HS-27A (cell line): Measurements from ENCODE around the gene RALGAPA2.

Experiments used
- DNase-seq: peaks from one replicate; pipeline ENCODE4 v3.0.0-alpha.2; 2012; ENCODE audit warnings: low read depth, missing footprints

Gene RALGAPA2

GRCh38 chr20:20535051-20535450, 177.4 kb downstream of the RALGAPA2 start:
- DNase-seq = no peak

DNA sequence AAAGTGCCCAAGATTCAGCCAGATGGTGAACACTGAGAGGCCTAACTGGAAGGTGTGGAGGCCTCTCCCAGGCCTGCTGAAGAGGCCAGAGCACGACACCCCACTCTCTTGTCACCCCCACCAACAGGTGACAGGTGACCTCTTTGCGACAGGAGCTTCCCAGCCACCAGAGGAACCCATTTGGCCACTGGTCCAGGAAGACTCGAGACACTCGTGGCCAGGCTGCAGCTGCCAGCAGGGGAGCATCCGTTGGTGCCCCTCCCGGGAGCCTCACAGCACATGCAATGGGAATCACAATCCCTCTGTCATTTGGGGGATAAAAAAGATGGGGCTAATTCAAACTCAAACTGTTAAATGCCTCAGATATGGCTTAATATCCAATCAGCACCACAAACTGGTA, 181.2 kb downstream of the RALGAPA2 start:
- no peak for DNase-seq

DNA sequence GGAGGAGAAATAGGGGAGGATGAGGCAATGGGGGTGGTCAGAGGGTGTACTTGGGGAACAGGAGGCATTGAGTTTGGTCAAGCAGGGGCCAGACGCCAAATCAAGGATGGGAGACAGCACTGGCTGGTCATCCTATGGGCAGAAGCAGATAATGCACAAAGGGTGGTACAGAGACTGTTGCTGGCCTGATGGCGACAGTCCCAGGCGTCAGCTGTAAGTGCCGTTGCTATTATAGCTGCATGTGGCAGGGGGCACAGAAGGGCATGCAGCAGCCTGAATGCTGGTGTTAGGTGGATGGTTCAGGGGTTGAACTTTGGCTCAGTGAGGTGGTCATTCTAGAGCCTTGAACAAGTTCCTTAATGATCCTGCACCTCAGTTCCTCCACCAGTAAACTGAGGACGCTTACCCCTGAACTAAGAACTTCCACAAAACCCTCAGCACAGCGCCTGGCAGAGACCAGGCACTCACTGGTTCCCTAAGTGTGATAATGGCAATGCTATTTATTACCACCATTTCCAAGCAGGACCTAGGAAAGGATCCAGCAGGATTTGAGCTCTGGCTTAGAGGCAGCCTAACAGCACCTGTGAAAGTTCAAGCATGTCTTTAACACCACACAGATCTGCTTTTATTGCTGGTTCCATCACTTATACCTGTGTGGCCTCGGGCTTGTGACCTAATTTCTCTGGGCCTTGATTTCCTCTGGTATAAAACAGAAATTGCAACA, 181.9 kb downstream of the RALGAPA2 start:
- DNase-seq = no peak

DNA sequence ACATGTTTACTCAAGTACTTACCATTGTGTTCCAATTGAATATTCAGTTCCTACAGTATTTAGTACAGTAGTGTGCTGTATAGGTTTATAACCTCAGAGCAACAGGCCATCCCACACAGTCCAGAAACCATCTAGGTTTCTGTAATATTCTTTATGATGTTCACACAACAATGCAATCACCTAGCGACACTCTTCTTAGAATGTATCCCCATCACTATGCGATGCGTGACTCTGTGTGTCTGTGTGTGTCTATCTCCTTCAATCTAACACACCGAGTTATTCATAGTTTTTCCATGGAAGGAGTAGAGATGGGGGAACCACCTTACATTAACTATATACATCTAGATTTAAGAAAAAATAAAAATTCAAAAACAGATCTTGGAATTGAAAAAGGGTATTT, 182.8 kb downstream of the RALGAPA2 start:
- DNase-seq = no peak

- no peak for DNase-seq
These were observed 183.6 kb downstream of the RALGAPA2 start for GRCh38 chr20:20528861-20529260.

DNA sequence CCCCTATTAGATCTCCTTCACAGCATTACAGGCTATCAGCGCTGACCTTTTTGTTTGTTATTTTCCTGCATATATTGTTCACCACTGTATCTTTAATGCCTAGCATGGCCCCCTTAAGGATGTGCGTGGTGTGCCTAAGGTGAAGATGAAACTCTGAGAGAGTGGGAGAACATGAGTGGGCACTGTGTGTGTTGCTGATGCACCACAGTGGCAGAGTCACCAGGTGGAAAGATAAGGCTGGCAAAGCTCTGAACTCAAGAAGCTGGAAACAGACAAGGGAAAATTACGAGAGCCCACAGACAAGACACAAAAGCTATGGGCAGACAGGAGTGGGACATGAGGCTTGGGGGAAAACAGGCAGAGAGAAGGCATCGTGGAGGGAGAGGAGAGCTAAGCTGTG, 184.8 kb downstream of the RALGAPA2 start:
- DNase-seq = no peak

- DNase-seq = no peak
These were observed 186.7 kb downstream of the RALGAPA2 start for GRCh38 chr20:20525756-20526155.

DNA sequence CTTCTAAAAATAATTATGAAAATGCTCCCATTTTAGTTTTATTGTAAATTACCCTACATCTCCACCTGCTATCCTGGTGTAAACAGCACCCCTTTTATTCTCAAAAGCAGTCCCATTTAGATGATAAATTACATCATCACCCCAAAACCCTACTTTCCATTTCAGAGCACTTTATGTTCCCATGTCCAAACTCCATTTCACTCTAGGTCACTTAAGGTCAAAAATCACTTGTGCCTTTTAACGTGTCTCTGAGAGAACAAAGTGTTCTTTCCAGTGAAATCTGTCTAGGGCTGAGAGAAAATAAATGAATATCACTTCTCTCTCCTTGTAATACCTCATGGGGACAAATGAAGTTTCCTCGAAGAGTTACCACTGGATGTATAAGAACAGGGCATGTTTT, 187.2 kb downstream of the RALGAPA2 start:
- DNase-seq = no peak

DNA sequence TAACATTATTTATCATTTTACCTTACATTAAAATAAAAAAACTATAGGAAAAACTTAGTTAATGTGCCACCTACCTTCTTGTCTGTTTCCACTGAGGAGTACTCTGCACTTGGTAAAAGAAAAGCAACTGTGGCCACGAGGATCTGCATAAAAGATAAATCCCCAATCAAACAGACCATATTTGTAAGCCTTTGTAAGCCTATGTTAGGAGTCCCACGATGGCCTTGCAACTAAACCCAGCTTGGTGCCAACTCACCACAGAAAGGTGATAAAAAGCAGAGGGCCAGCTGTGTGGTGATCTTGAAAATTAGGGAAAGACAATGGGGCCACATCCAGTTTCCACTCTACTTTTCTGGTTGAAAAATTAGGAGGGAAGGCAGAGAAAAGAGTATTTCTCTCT, 187.7 kb downstream of the RALGAPA2 start:
- no peak for DNase-seq

GRCh38 chr20:20521736-20522135, 190.7 kb downstream of the RALGAPA2 start:
- no peak for DNase-seq

- DNase-seq = no peak
These were observed 191.7 kb downstream of the RALGAPA2 start for GRCh38 chr20:20520776-20521175.

DNA sequence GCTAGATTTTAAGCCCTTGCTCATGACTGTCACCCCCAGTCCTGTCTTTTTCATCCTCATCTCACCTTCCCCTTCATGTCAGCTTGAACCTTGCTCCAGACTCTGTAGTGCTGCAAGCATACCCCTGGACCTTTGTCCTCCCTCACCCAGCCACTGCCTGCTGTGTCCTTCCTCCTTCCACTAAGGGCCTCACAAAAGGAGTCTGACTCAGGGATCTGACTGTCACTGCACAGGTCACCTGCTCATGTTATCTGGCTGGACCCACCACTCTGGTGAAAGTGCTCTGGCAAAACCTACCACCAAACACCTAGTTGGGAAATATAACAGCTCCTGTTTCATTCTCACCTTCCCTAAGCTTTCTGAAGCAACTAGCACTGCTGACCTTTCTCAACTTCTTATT, 193.2 kb downstream of the RALGAPA2 start:
- no peak for DNase-seq

- no peak for DNase-seq
These were observed 194.2 kb downstream of the RALGAPA2 start for GRCh38 chr20:20518263-20518662.

DNA sequence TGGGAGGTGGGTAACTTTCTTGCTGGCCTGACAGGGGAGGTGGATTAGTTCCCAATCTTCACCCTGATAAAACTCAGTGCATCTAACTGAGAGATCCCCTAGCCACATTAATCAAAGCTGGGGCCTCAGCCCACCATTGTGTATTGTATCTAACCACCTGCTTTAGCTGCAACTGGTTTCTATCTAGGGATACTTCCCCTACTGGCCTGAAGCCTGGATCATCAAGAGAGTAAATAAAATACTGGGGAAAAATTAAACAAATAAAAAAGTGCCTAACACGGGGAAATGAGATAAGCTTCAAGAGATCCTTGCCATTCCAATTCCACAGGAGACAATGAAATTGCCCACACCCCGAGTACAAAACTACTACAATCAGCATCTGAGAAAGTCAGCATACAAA, 195.1 kb downstream of the RALGAPA2 start:
- no peak for DNase-seq

DNA sequence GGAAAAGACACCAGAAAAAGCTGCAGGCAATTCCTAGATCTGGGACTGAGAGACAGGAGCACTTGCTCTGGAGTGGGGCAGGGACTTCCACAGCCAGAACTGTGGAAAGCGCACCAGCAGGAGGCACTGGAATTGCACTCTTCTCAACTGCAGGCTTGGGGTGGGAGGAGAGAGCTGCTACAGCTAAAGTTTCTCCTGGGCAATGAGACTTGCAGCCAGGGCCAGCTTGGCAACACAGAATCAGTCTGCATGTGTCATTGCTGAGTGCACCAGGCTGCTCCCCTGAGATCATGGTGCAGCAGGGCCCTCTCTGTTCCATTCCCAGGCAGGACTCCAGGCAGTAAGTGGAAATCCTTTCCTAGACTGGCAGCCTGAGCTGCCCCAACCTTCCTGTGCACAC, 198.7 kb downstream of the RALGAPA2 start:
- no peak for DNase-seq

DNA sequence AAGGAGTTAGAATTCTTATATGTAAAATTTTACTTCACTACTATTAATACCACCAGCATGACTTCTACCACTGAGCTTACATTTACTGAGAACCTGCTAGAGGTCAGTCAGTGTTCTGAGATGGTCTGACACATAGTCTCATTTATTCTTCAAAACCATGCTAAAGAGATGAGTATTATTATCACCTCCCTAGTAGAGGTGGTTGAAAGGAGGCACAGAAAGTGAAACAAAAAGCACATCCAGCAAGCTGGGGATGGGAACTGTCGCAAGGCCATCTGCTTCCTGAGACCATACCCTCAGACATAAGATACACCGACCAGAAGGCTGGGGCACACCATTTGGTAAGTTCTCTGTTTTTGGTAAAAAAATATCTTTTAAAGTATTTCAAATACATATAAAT, 206.9 kb downstream of the RALGAPA2 start:
- no peak for DNase-seq

- no peak for DNase-seq
These were observed 208.5 kb downstream of the RALGAPA2 start for GRCh38 chr20:20503777-20504530.

GRCh38 chr20:20501128-20501527, 211.3 kb downstream of the RALGAPA2 start:
- DNase-seq = no peak

GRCh38 chr20:20500312-20500711, 212.1 kb downstream of the RALGAPA2 start:
- DNase-seq = no peak

DNA sequence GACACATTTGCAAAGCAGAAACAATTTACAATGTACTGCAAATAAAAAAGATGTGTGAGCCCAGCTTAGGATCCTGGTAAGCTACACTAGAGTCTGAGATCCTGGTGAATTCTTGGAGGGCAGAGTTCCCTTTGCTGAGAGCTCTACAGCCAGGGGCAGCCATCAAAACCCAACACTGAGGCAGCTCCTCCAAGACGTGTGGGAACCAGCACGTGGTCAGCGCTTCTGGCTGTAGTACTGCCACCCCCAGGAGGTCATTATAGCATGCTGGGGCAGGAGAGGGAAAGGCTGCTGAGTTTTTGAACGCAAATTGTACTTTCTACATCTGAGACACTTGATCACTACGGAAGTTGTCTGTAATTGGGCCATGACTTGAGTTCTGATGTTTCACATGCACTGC, 213.0 kb downstream of the RALGAPA2 start:
- no peak for DNase-seq

- no peak for DNase-seq
These were observed 214.2 kb downstream of the RALGAPA2 start for GRCh38 chr20:20498076-20498861.

GRCh38 chr20:20497242-20497978, 215.0 kb downstream of the RALGAPA2 start:
- DNase-seq = no peak
